Esophagus squamous epithelium (tissue), 5 donors: ENCODE measurements around the gene NAV2. TPM values are rescaled to one million over a fixed set of nuclear protein-coding genes. Genes with fewer than 3 reads are reported as not detected.

Source experiments
- DNase-seq: peaks from one replicate; lab custom pipeline; 2025; lab: John Stamatoyannopoulos, UW
- H3K27ac ChIP-seq, 4 donors: fragments of 200-600 bp; sonication (generic); one replicate each; pipeline ENCODE4 v1.5.1; 2016 to 2019; ENCODE audit warnings: mild to moderate bottlenecking in 1 of 4
- H3K27me3 ChIP-seq, 4 donors: fragments of 200-600 bp; sonication (generic); 1 replicate in 3 of 4; 2 replicates in 1 of 4; pipeline versions ENCODE4 v1.5.1 to v1.6.0; 2017 to 2021; ENCODE audit warnings: antibody characterized with exemption in 1 of 4
- H3K36me3 ChIP-seq, 3 donors: fragments of 200-600 bp; sonication (generic); one replicate each; pipeline ENCODE4 v1.5.1; 2016 to 2019
- H3K4me1 ChIP-seq, 3 donors: fragments of 200-600 bp; sonication (generic); one replicate each; pipeline ENCODE4 v1.5.1; 2017 to 2019
- H3K4me3 ChIP-seq, 4 donors: fragments of 200-600 bp; sonication (generic); 1 replicate in 3 of 4; 2 replicates in 1 of 4; pipeline ENCODE4 v1.5.1; 2016 to 2019; ENCODE audit warnings: mild to moderate bottlenecking in 2 of 4, moderate library complexity in 1 of 4
- H3K9me3 ChIP-seq, 3 donors: fragments of 200-600 bp; sonication (generic); one replicate each; pipeline ENCODE4 v1.5.1; 2016 to 2019
- POLR2A ChIP-seq, 4 donors: fragments of 450-650 bp; IDR thresholded peaks; one replicate each; pipeline ENCODE4 v1.6.1; 2017; ENCODE audit warnings: antibody characterized with exemption in 4 of 4, mild to moderate bottlenecking in 4 of 4, moderate library complexity in 3 of 4
- WGBS, 2 donors: methylation state at CpG; one replicate each; pipeline ENCODE4 v1.1.5; 2018; 5-methylcytosine and 5-hydroxymethylcytosine counted together
- intact Hi-C: fragments of 100-400 bp; cut with DNase I; formaldehyde crosslinking; loops from one replicate; pipeline ENCODE4 v1.15.0; 2022
- total RNA-seq, 4 donors: library from RNA; depleted of rRNA; stranded (reverse); fragments of >200 nt; gene quantifications; one replicate each; pipeline ENCODE4 v1.1.0, GENCODE V29; 2016
- TF ChIP-seq, protein P1 (sequence below), 6 experiments: fragments of 450-650 bp in 4 of 6; fragments of 200-600 bp in 2 of 6; sonication (generic) in 2 of 6; IDR thresholded peaks; one replicate each; pipeline ENCODE4 v1.5.1; 2016 to 2019; ENCODE audit warnings: antibody characterized with exemption in 6 of 6, mild to moderate bottlenecking in 4 of 6, moderate library complexity in 4 of 6
- donor health status: DM: yes; HTN: yes; CAD: no.

Gene NAV2
- total RNA-seq, 4 donors from 2014 or later, result 4.9 to 19.1 (median 14.6) TPM

- H3K4me1 ChIP-seq, result peaks cover 0 to 15% (median 0%) of the 10 kb centered on the region in 3 donors
- H3K27ac ChIP-seq, result no peak overlapping the region
- H3K36me3 ChIP-seq, result no peaks in the 10 kb centered on the region
- TF ChIP-seq, protein P1, sequence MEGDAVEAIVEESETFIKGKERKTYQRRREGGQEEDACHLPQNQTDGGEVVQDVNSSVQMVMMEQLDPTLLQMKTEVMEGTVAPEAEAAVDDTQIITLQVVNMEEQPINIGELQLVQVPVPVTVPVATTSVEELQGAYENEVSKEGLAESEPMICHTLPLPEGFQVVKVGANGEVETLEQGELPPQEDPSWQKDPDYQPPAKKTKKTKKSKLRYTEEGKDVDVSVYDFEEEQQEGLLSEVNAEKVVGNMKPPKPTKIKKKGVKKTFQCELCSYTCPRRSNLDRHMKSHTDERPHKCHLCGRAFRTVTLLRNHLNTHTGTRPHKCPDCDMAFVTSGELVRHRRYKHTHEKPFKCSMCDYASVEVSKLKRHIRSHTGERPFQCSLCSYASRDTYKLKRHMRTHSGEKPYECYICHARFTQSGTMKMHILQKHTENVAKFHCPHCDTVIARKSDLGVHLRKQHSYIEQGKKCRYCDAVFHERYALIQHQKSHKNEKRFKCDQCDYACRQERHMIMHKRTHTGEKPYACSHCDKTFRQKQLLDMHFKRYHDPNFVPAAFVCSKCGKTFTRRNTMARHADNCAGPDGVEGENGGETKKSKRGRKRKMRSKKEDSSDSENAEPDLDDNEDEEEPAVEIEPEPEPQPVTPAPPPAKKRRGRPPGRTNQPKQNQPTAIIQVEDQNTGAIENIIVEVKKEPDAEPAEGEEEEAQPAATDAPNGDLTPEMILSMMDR (IDR thresholded peaks at IDR 0.05), result no peak
- TF ChIP-seq POLR2A (IDR thresholded peaks at IDR 0.05), result no peak
- no peak overlapping the region for H3K4me3 ChIP-seq
- no peaks in the 10 kb centered on the region for H3K27me3 ChIP-seq
- intact Hi-C loops, result no loop called here
- H3K9me3 ChIP-seq, result no peaks in the 10 kb centered on the region
- no peak for DNase-seq
- 56 to 67% methylated on average over 1 to 2 of the region's 2 CpGs for WGBS, 2 donors
Measured at GRCh38 chr11:19792510-19792909, 79.9 kb downstream of the NAV2 start.

DNA sequence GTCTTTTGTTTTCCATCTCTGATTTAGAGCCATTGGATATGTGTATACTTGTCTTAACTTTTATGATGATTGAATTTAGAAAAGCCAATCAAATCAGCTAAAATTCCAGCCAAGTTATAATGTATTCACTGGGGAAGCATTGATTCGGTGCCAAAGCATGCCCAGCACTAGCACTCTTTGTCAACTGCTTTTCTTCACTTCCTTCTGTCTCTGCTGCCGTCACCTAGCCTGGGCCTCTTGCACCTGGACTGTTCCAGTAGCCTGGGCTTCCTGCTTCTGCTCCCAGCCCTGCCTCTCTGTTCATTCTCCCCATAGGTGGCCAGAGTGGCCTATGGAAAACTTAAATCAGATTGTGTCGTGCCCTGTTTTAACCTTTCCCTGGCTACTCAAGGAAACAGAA lies 80.7 kb downstream of the NAV2 start:
- intact Hi-C loops, result no loop called here
- Histone ChIP-seq H3K9me3 (no peaks in the 10 kb centered on the region), H3K27ac (no peak overlapping the region), H3K4me1 (peaks cover 0 to 15% (median 0%) of the 10 kb centered on the region in 3 donors), H3K27me3 (no peaks in the 10 kb centered on the region), H3K36me3 (no peaks in the 10 kb centered on the region), H3K4me3 (no peak overlapping the region)
- TF ChIP-seq, protein P1 (IDR thresholded peaks at IDR 0.05), result no peak
- TF ChIP-seq POLR2A (IDR thresholded peaks at IDR 0.05), result no peak
- 40 to 68% methylated on average over 3 of the region's 3 CpGs for WGBS, 2 donors
- no peak for DNase-seq

DNA sequence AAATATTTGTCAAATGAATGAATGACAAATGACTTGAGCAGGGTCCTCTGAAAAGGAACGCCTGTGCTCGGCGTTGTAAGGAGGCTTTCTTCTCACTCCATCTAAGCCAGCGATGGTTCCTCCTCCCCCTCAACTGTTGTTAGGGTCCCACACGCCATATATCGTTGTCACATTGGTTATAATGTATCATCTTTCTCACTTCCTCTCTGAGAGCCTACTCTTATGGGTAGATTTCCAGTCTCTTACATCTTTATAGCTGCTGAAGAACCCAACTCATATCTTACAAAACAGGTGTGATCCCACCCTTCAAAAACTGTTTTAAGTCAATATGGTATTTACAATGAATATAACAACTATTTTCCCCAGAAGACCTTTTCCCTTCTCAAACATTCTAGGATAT lies 81.5 kb downstream of the NAV2 start:
- Histone ChIP-seq H3K36me3 (no peaks in the 10 kb centered on the region), H3K27ac (no peak overlapping the region), H3K4me1 (peaks cover 0 to 15% (median 0%) of the 10 kb centered on the region in 3 donors), H3K4me3 (no peak overlapping the region), H3K27me3 (no peaks in the 10 kb centered on the region), H3K9me3 (no peaks in the 10 kb centered on the region)
- no peak for DNase-seq
- 91 to 95% methylated on average over 6 of the region's 6 CpGs for WGBS, 2 donors
- intact Hi-C loops, result no loop called here
- TF ChIP-seq, protein P1 (IDR thresholded peaks at IDR 0.05), result no peak
- no peak for TF ChIP-seq POLR2A (IDR thresholded peaks at IDR 0.05)

DNA sequence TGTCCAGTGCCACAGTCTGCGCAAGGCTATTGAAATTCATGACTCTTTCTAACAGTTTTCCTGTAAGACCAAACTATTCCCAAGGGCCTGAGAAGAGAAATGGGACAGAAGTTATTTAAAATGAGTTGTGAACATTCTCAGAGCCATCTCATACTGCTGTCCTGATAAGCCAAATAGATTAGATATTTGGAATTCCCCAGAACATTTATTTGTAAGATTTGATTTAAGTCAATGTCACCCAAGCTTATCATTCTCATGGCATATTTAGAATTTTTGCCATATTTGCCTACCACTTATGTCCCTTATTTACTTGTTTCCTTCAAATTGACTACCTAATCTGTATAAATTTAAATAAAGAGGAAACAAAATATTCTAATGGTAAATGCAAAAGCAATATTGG lies 82.4 kb downstream of the NAV2 start:
- no peaks in the 10 kb centered on the region for H3K9me3 ChIP-seq
- H3K36me3 ChIP-seq, result no peaks in the 10 kb centered on the region
- peaks cover 0 to 2% (median 0%) of the 10 kb centered on the region in 4 donors for H3K27me3 ChIP-seq
- H3K27ac ChIP-seq, result no peak overlapping the region
- peaks cover 0 to 11% (median 0%) of the 10 kb centered on the region in 3 donors for H3K4me1 ChIP-seq
- DNase-seq, result no peak
- TF ChIP-seq, protein P1 (IDR thresholded peaks at IDR 0.05), result no peak
- no peak for TF ChIP-seq POLR2A (IDR thresholded peaks at IDR 0.05)
- intact Hi-C loops, result no loop called here
- 77 to 100% methylated on average over 1 of the region's 1 CpG for WGBS, 2 donors
- no peak overlapping the region for H3K4me3 ChIP-seq

- no peak overlapping the region for H3K27ac ChIP-seq
- peaks cover 6 to 56% (median 27%) of the 10 kb centered on the region in 3 donors for H3K4me1 ChIP-seq
- no peak overlapping the region for H3K4me3 ChIP-seq
- H3K9me3 ChIP-seq, result no peaks in the 10 kb centered on the region
- DNase-seq, result no peak
- TF ChIP-seq POLR2A (IDR thresholded peaks at IDR 0.05), result no peak
- TF ChIP-seq, protein P1 (IDR thresholded peaks at IDR 0.05), result no peak
- peaks cover 0 to 2% (median 0%) of the 10 kb centered on the region in 4 donors for H3K27me3 ChIP-seq
- no peaks in the 10 kb centered on the region for H3K36me3 ChIP-seq
- intact Hi-C loops, result no loop called here
- 86 to 94% methylated on average over 2 of the region's 2 CpGs for WGBS, 2 donors
Measured at GRCh38 chr11:19800162-19800561, 87.5 kb downstream of the NAV2 start.
